Keratinocyte (primary cell): Measurements from ENCODE around the gene PODN.

Experiments used
- CTCF ChIP-seq, 3 experiments: IDR thresholded peaks in 1 of 3; conservative IDR thresholded peaks in 1 of 3; optimal IDR thresholded peaks in 1 of 3; 2 replicates in 2 of 3; 3 replicates in 1 of 3; pipeline versions ENCODE3 to v1.5.1; 2011; ENCODE audit warnings: low read length in 3 of 3, mild to moderate bottlenecking in 3 of 3, moderate library complexity in 2 of 3, control low read depth in 1 of 3, inconsistent platforms in 1 of 3; ENCODE audit not compliant: insufficient read depth in 2 of 3; ENCODE audit errors: extremely low read depth in 1 of 3
- EZH2 ChIP-seq: IDR thresholded peaks from one replicate; pipeline ENCODE4 v1.6.1; 2012; ENCODE audit warnings: inconsistent platforms, mild to moderate bottlenecking, low read length, moderate library complexity

- no peak for TF ChIP-seq CTCF (optimal IDR thresholded peaks at IDR 0.05 in 1 of 3, IDR thresholded peaks at IDR 0.05 in 1 of 3, conservative IDR thresholded peaks at IDR 0.05 in 1 of 3; ENCODE audit: extremely low read depth in 1 of 3, insufficient read depth in 2 of 3, low read length in 3 of 3)
- no peak for TF ChIP-seq EZH2
Observed at GRCh38 chr1:53120659-53121058, 58.6 kb downstream of the PODN start.
